Endothelial cell (in vitro differentiated cells): ENCODE data around the gene GRAMD2B. TPM values are rescaled to one million over a fixed set of nuclear protein-coding genes. Genes with fewer than 3 reads are reported as not detected.

ENCODE experiments used
- DNase-seq: peaks from one replicate; pipeline ENCODE4 v3.0.0; 2021; ENCODE audit warnings: low spot score
- H3K27ac Mint-ChIP-seq: one replicate; pipeline ENCODE4 v1.8.0; 2021; ENCODE audit warnings: mixed read lengths, inconsistent platforms; ENCODE audit not compliant: unreplicated experiment
- H3K27me3 Mint-ChIP-seq: one replicate; pipeline ENCODE4 v1.8.0; 2021; ENCODE audit warnings: mild to moderate bottlenecking, moderate library complexity, mixed read lengths, inconsistent platforms; ENCODE audit not compliant: unreplicated experiment
- H3K36me3 Mint-ChIP-seq: one replicate; pipeline ENCODE4 v1.8.0; 2021; ENCODE audit warnings: mild to moderate bottlenecking, low read depth, mixed read lengths, inconsistent platforms; ENCODE audit not compliant: unreplicated experiment
- H3K4me1 Mint-ChIP-seq: one replicate; pipeline ENCODE4 v1.8.0; 2021; ENCODE audit warnings: mild to moderate bottlenecking, mixed read lengths, inconsistent platforms; ENCODE audit not compliant: unreplicated experiment
- H3K4me3 Mint-ChIP-seq: one replicate; pipeline ENCODE4 v1.8.0; 2021; ENCODE audit warnings: mild to moderate bottlenecking, mixed read lengths, inconsistent platforms; ENCODE audit not compliant: unreplicated experiment
- H3K9me3 Mint-ChIP-seq: one replicate; pipeline ENCODE4 v1.8.0; 2021; ENCODE audit warnings: mixed read lengths, inconsistent platforms; ENCODE audit not compliant: unreplicated experiment
- total RNA-seq: library from RNA; stranded (reverse); fragmentation: NEBNext Ultra II Directional; extraction: Animal tissue kit (Norgen Biotek cat#: 25700); gene quantifications from one replicate; pipeline ENCODE4 v1.2.1, GENCODE V29; 2021; ENCODE audit not compliant: unreplicated experiment
- TF ChIP-seq, protein P1 (sequence below): fragments of 200-600 bp; sonication (generic); IDR thresholded peaks from one replicate; pipeline ENCODE4 v1.5.0; 2021; ENCODE audit warnings: antibody characterized with exemption; ENCODE audit not compliant: unreplicated experiment

The GRAMD2B gene
- total RNA-seq, 1 donor from 2014 or later, result 13.4 TPM

- Mint-ChIP-seq H3K9me3 (no peaks in the 10 kb centered on the region), H3K4me3 (no peak overlapping the region), H3K27ac (no peak overlapping the region), H3K4me1 (peaks cover 25% of the 10 kb centered on the region), H3K27me3 (no peaks in the 10 kb centered on the region), H3K36me3 (peaks cover 8% of the 10 kb centered on the region)
- DNase-seq, result no peak
- TF ChIP-seq, protein P1, sequence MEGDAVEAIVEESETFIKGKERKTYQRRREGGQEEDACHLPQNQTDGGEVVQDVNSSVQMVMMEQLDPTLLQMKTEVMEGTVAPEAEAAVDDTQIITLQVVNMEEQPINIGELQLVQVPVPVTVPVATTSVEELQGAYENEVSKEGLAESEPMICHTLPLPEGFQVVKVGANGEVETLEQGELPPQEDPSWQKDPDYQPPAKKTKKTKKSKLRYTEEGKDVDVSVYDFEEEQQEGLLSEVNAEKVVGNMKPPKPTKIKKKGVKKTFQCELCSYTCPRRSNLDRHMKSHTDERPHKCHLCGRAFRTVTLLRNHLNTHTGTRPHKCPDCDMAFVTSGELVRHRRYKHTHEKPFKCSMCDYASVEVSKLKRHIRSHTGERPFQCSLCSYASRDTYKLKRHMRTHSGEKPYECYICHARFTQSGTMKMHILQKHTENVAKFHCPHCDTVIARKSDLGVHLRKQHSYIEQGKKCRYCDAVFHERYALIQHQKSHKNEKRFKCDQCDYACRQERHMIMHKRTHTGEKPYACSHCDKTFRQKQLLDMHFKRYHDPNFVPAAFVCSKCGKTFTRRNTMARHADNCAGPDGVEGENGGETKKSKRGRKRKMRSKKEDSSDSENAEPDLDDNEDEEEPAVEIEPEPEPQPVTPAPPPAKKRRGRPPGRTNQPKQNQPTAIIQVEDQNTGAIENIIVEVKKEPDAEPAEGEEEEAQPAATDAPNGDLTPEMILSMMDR, result no peak
Measured at GRCh38 chr5:126448720-126449119, 25.5 kb downstream of the GRAMD2B start.

GRCh38 chr5:126449751-126450271 lies 26.6 kb downstream of the GRAMD2B start:
- no peaks in the 10 kb centered on the region for H3K27me3 Mint-ChIP-seq
- H3K27ac Mint-ChIP-seq, result peak overlapping the region; percentile 57
- H3K4me1 Mint-ChIP-seq, result peaks cover 28% of the 10 kb centered on the region
- TF ChIP-seq, protein P1, result no peak
- no peaks in the 10 kb centered on the region for H3K9me3 Mint-ChIP-seq
- peaks cover 5% of the 10 kb centered on the region for H3K36me3 Mint-ChIP-seq
- no peak for DNase-seq
- H3K4me3 Mint-ChIP-seq, result no peak overlapping the region

DNA sequence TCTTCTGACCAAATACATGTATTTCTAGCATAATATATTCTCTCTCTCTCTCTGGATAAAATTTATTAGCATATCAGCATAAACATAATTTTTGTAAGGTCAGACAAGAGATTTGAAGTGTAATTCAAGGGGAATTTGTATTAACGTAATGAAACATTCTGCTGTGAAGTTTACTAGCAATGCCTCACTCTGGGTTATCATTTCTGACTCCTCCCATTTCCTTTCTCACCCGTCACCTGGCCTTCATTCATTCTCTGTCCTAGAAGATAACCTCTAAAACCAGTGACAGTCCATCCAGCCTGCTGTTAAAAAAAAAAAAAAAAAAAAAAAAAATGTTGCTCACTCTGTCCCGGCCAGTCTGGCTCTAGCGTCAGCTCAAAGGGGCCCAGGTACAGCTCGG lies 27.1 kb downstream of the GRAMD2B start:
- Mint-ChIP-seq H3K4me3 (no peak overlapping the region), H3K4me1 (peaks cover 34% of the 10 kb centered on the region), H3K36me3 (no peaks in the 10 kb centered on the region), H3K27ac (peak overlapping the region; percentile 30), H3K9me3 (no peaks in the 10 kb centered on the region), H3K27me3 (no peaks in the 10 kb centered on the region)
- DNase-seq, result no peak
- TF ChIP-seq, protein P1, result no peak

DNA sequence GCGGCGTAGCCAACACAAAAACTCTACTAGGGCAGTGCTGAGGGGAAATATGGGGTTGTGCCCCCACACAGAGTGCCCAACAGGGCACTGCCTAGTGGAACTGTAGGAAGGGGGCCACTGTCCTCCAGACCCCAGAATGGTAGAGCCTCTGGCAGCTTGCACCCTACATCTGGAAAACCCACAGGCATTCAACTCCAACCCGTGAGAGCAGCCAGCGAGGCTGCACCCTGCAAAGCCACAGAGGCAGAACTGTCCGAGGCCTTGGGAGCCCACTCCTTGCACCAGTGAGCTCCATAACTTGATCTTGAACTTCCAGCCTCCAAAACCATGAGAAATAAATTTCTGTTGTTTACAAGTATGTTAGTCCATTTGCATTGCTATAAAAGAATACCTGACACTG lies 27.7 kb downstream of the GRAMD2B start:
- Mint-ChIP-seq H3K36me3 (no peaks in the 10 kb centered on the region), H3K27me3 (no peaks in the 10 kb centered on the region), H3K9me3 (no peaks in the 10 kb centered on the region), H3K4me3 (no peak overlapping the region), H3K4me1 (peaks cover 35% of the 10 kb centered on the region), H3K27ac (no peak overlapping the region)
- DNase-seq, result no peak
- TF ChIP-seq, protein P1, result no peak

DNA sequence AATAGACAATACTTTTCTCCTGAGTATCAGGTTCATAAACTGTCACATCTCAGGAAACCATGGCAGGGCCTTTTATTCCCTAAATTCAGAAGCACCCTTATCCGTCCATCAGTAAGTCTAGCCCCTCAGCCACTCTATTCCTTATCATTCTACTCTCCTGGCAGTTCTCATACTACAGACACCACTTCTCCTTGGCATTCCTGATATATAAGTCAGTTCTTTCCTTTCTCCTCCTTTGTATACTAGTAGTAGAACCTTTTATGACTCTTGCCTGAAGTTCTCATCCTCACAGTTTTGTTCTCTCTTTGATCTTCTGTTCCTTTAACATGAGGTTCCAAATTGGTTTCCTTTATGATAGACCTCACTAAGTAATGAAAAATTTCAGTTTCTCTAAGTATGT lies 29.3 kb downstream of the GRAMD2B start:
- Mint-ChIP-seq H3K9me3 (no peaks in the 10 kb centered on the region), H3K36me3 (no peaks in the 10 kb centered on the region)
- TF ChIP-seq, protein P1, result no peak

More for the DNA sequence above, 29.3 kb downstream of the GRAMD2B start:
- Mint-ChIP-seq H3K27ac (no peak overlapping the region), H3K4me1 (peaks cover 42% of the 10 kb centered on the region), H3K27me3 (no peaks in the 10 kb centered on the region), H3K4me3 (peak overlapping the region; percentile 9)
- DNase-seq, result no peak
